ENCODE data around the gene PYGM.

PYGM gene

DNA sequence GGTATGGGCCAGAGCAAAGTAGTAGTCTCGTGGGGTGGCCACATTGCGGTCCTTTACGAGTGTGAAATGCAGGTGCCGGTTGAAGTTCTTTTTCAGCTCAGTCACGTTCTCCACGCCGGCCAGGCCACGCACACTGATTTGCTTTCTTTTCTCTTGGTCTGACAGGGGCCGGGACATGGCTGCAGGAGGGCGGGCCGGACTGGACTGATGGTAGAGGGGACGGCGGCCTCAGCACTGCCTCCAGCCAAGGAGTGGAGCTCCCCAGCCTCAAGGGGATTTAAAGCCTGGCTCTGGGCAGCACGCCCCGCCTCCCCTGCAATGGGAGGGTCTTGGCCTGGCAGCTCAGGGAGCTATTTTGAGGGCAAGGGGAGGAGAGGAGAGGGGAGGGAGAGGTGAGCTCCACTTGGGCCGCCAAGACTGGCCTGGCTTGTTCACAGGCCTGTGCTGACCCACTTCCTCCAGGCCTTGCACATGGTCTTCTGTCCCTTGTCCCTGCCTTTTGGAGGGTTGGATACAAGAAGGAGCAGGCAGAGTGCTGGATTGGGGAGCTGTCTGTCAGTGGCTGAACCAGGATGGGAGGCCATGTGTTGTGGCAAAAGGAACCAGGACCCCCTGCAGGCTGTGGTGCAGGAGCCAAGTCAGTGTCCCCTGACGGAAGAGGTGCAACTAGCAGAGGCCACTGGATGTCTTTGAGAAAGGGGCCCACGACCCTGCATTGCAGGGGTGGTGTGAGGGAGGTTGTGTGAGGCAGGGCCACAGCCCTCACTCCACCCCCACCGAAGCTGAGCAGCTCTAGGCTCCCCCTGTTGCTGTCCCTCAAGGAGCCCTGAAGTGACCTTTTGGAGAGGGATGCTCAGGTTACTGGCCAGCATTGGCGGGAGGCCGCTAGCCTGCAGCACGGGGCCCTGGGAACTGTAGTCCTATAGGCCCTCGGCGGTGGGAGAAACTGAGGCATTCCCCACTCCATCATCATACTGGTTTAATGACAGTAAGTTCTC is at the start of gene PYGM:
TSS of gene PYGM (minus strand) at position 253 of the 998 bp plus-strand sequence. CDS start at position 177, 76 bp downstream.
- peak within 1 kb of the TSS; percentile 6 for H3K4me3 ChIP-seq (ENCODE audit: low read depth, low read length)
- peak; percentile 37 for DNase-seq (ENCODE audit: low read depth)

DNA sequence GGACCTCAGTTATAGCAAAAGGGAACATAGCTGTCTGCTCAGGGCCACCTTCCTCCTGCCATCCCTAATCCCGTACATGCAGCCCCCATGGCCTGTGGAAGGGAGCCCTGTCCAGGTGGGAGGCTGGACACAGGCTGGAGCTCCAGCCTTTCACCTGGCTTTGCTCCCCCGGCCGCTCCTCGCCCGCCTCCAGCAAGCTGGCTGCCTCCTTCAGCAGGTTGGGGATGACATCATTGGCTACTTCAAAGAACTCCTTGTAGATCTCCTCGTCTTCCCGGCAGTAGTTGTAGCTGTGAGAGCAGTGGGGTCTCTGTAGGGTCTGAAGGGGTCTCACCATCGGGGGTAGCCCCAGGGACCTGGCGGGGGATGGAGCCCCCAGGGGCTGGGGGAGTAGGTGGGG is 45.7 kb upstream of the PYGM start:
- no peak overlapping the region for H3K4me3 ChIP-seq (ENCODE audit: low read depth, low read length)
- DNase-seq (ENCODE audit: low read depth) = no peak

DNA sequence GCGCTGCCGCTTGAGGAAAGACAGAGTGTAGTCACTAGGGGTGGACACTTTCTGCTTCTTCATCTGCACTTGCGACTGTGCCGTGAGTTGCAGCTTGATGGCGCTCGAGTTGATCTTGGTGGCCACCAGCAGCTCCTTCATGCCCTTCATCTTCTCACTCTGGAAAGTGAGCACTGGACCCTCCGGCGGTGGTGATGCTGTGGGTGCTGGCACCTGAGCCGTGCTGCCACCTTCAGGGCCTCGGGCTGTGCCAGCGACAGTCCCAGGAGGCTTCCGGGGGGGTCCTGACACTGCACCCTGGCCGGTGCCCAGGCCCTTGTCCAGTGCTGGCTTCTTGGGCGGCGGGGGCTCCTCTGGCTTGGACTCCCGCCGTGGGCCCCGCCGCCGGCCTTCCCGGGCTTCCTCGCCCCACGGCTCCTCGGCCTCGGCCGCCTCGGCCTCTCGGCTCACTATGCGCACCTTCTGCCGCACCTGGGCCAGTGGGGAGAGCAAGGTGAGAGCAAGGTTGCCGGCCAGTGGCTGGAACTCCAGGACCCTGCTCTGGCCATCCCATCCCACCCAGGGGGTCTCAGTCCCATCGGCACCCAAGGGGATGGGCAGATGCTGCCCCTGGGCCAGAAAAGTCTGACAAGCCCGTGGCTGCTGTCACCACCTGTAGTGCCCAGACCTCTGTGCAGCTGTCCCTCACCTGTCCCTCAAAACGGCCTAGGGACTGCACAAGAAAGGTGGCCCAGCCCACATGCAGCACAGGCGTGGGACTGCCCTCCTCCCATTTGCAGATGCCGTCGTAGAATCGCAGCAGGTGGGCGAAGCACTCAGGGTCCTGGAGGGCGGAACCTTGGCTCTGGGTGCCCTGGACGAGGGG is 44.8 kb upstream of the PYGM start:
- no peak overlapping the region for H3K4me3 ChIP-seq (ENCODE audit: low read depth, low read length)
- no peak for DNase-seq (ENCODE audit: low read depth)

DNA sequence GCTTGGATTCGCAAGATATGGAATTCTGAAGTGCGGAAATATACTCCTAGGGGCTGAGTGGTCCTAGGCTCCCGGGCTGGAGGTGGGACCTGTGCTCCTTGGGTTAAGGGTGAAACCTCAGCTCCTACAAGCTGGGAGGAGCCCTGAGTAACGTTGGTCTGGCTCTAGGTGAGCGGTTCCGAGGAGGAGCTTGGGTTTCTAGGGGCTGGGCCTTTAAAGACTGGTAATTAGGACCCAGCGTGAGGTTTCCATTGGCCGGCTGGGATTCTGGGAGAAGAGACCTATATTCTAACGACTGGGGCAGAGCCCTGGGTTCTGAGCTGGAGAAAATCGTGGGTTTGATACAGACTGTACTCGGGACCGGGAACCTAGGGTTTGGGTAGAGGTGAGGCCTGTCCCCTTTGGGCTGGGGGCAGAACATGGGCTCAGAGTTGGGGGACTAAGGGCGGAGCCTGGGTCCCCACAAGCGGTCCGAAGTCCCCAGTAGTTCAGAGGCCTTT is 44.1 kb upstream of the PYGM start:
- no peak for DNase-seq (ENCODE audit: low read depth)
- H3K4me3 ChIP-seq (ENCODE audit: low read depth, low read length) = peak overlapping the region; percentile 76

DNA sequence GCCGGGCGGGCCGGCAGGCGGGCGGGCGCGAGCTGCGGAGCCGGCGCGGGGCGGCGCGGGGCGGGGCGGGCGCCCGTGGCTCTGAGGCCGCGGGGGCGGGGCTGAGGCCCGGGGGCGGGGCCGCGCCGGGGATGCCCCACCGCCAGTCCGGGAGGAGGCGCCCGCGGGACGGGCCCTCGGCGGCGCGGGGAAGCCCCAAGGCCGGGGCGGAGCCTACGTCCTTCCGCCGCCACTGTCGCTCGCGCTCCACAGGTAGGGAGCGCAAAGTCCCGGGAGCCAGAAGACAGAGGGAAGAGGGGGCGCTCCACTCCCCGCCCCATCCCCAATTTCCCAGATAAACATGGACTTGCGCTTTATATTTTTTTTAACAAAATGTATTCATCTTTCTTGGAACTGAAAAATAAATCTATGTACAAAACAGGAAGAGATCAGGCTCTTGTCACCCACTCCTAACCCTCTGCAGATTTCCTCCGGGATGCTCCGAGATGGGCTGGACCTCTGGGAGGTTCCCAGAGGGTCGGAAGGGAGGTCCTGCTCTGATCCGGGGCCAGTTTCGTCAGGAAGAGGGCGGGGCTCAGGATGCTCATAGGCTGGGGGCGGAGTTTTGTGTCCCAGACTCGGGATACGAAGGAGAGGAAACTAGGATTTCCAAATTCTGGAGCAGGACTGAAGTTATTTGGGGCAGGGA is 43.5 kb upstream of the PYGM start, which contains the start of gene MAP4K2:
TSS of gene MAP4K2 (minus strand) at position 57 of the 688 bp plus-strand sequence. CDS start 65 bp downstream, outside the sequence.
- DNase-seq (ENCODE audit: low read depth) = peak; percentile 29
- H3K4me3 ChIP-seq (ENCODE audit: low read depth, low read length) = peak within 1 kb of the TSS; percentile 76

DNA sequence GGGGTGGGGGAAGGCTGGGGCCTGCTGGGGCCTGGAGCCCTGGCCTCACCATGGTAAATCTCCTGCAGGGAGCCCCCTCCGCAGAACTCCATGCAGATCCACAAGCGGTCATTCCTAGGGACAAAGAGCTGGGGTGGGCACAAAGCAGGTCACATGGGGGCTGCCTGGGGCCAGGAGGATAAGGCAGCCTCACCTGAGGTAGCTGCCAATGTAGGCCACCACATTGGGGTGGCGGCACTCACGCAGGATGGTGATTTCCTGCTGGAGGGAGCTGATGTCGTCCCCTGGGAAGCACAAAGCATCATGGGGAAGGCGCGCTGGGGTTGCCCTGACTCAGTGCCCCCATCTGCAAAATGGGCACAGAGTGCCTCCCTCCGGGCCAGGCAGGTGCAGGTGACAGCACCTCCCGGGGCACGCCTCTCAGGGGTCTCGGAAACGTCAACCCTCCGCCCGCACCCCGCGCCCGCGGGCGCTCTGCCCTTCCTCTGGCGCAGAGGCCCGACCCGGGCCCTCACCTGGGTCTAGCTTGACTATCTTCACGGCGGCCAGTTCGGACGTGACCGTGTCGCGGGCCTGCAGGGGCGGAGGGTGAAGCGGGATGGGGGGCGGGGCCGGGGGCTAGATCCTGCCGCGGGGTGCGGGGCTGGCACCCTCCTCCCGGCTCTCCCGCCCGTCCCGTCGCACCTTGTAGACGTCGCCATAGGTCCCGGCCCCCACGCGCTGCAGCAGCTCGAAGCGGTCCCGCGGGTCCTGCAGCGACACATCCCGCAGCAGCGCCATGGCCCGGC is 42.8 kb upstream of the PYGM start:
- no peak for DNase-seq (ENCODE audit: low read depth)
- H3K4me3 ChIP-seq (ENCODE audit: low read depth, low read length) = peak overlapping the region; percentile 76

DNA sequence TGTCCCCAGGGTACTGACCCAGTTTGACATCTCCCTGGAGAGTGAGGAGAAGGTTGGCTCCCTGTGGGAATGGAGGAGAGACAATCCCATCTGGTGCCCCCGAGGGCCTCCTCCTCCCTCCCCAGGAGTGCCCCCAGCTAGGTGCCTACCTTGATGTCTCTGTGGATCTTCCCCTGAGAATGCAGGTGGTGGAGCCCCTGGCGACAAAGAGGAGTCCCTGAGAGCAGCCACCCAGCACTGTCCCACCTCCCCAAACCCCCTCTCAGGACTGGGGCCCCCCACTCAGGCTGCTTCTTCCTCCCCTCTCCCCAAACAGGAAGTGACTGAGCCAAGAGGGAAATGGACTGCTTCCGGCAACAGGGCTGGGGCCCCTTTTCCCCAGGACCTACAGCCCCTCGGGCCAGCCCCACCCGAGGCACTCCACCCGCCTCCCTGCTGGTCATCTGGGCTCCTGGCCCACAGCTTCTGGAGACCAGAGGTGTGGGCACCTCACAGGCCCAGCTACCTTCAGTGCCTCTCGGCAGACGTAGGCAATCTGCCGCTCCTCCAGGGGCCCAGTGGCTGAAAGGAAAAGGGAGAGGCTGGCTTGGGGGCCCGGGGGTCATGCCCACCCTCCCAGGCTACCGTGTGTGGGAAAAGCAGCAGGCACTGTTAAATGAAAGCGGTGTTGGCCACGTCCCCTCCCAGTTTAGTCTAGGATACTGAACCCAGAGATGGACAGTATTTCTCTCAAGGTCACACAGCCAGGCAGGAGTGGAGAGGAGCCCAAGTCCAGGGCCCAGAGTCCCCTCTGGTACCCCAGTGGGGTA is 42.0 kb upstream of the PYGM start:
- DNase-seq (ENCODE audit: low read depth) = no peak
- H3K4me3 ChIP-seq (ENCODE audit: low read depth, low read length) = peak overlapping the region; percentile 76

DNA sequence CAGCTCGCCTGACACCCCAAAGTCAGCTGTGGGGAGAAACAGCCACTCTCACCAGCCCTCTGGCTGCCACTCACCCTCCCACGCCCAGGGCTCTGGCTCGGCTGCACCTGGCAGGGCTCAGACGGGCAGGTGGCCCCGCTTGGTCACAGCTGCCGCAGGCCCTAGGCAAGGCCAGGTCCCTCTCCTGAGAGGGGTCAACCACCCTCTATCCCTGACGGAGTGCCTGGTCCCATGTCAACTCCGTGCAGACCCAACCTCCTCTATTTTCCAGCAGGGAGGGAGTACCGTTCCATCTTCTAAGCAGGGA is 41.3 kb upstream of the PYGM start:
- no peak overlapping the region for H3K4me3 ChIP-seq (ENCODE audit: low read depth, low read length)
- DNase-seq (ENCODE audit: low read depth) = no peak

DNA sequence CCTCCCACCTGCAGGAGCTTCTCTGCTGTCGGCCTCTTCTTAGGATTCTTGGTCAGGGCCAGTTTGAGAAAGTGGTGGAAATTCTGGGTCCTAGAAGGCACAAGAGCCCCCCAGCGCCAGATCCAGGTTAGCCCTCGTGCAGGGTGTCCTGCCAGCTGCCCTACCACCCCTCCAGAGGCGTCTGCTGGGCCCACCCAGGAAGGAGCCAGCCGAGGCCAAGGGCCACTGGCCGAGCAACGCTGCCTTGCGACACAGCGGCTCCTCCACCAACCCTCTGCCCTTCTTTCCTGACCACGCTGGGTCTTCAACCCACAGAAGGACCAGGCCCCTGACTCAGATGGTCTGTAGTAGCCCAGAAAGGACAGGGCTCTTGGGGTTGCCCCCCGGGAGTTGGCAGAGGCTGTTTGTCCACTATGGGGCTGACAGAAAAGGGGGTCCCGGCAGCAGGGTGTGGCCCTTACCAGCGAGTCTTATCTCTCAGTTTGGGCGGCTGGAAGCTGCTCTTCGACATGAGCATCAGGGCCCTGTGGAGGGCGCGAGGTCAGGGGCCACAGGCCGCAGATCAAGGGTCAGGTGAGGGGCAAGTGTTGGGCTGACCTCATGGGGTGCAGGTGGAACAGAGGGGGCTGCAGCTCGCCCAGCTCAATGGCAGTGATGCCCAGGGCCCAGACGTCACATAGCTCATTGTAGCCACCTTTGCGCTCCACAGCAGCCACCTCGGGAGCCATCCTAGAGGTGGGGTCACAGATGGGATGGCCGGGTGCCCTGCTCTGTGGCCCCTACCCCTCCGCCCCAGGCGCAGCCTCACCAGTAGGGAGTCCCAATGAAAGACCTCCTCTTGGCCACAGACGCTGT is 40.8 kb upstream of the PYGM start:
- H3K4me3 ChIP-seq (ENCODE audit: low read depth, low read length) = no peak overlapping the region
- no peak for DNase-seq (ENCODE audit: low read depth)

DNA sequence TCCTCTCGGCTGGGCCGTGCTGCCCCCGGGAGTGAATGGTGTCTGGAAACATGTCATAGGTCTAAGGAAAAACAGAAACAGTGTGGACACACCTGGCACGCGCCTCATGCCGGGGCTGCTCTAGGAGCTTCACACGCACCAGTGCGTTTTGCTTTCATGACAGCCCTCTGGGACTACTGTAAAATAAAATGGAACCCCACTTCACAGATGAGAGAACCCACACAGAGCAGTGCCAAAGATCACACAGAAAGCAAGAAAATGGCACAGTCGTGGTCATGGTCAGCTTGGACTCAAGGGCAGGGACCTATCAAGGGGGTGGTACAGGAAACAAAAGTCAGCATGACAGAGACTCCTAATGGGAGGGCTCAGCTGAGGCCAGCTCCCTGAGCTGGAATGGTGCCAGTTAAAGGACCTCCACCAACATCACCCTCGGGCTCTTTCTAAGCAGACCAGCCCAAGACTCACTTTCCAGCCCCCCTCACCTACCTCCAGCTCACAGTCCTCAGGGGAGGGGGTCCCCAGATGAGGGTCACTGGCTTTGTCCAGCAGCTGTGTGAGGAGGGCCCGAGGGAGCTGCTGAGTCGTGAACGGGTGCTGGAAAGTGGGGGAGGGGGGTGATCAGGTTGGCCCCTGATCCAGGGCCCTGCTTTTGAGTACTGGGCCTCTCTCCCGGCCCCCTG is 40.0 kb upstream of the PYGM start:
- DNase-seq (ENCODE audit: low read depth) = no peak
- H3K4me3 ChIP-seq (ENCODE audit: low read depth, low read length) = no peak overlapping the region

DNA sequence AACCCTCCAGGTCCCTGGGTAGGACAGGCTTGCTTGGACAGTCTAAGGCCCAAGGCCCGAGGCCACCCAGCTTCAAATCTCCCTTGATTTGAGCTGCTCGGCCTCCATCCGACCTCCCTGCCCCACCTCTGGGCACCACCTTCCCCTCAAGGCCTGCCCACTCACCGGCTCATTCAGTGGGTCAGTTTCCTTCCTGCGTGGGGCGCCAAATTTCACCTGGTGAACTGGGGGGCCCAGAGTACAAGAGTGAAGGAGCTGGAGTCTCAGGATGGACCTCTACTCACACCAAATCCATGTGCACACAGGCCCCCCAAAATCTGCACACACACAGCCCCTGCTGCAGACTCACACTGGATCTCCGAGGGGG is 39.5 kb upstream of the PYGM start:
- H3K4me3 ChIP-seq (ENCODE audit: low read depth, low read length) = no peak overlapping the region
- DNase-seq (ENCODE audit: low read depth) = no peak

DNA sequence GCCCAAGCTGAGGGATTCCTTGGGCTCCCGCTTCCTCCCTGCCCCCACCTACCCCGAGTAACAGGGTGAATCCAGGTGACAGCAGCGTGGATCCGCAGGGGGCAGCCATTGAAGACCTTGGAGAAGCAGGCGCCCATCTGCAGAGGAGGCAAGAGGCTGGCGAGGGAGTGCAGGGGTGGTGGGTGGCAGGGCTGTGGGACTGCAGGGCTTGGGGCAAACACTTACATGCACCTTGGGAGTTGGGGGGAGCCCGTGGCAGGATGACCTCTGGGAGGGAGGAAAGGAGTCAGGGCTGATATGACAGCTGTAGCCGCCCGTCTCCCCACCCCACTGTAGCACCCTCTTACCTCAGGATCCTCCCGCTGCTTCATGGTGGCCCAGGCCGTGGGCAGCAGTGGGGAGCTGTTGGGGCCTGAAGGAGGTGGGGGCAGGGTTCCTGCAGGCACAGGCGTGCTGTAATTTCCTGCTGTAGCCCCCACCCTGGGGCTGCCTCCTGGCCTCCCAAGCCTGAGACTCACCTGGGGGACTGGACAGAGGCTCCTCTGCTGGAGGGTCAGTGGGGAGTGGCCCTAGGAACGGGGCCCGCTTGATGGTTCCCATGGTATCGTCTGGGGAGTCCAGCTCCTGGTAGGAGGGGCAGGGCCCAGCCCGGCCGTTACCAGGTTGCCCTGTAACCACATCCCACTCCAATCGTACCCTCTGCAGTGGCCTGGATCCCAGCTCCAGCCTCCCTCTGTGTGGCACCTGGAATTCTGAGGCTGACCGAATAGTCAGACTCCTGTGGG is 37.2 kb upstream of the PYGM start:
- H3K4me3 ChIP-seq (ENCODE audit: low read depth, low read length) = no peak overlapping the region
- no peak for DNase-seq (ENCODE audit: low read depth)

DNA sequence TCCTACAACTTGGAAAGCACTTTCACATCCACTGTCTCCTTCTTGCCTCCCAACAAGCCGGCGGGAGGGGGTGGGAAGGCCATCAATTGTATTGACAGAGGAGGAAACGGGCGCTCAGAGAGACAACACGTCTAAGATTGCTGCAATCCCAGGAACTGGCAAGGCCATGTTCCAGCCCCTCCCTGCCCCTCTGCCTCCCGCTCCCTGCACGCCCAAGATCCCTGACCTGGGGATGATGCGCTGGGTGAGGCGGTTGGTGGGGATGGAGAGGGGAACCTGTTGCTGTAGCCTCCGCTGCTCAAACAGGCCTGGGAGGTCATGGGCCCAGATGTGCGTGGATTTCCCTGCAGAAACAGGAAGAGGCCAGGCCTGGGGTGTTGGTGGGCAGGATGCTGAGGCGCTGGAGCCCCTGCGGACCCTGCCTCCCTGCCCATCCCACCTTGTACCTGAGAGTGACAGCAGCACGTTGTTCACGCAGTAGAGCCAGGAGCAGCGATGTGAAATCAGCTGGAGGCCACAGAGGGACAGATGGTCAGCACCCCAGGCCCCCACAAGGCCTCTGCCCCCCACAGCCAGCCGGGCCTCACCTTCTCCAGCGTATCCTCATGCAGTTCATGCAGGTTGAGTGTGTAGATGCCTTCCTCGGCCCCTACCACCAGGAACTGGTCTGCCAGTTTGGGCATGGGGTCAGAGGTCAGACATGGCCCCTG is 36.4 kb upstream of the PYGM start:
- DNase-seq (ENCODE audit: low read depth) = no peak
- no peak overlapping the region for H3K4me3 ChIP-seq (ENCODE audit: low read depth, low read length)

DNA sequence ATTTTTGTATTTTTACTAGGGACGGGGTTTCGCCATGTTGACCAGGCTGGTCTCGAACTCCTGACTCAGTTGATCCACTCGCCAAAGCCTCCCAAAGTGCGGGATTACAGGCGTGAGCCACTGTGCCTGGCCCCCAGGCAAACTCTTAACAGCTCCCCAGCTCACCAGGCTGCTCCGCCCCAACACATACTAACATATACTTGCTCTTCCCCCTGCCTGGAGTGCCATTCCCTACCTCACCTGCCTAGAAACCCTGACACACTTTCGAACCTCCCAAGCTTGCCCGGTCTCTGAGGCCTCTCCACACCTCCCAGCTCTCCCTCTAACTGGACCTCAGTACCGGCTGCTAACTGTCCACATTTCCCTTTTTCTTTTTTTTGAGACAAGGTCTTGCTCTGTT is 34.8 kb upstream of the PYGM start:
- no peak for DNase-seq (ENCODE audit: low read depth)
- H3K4me3 ChIP-seq (ENCODE audit: low read depth, low read length) = no peak overlapping the region

Measured in skeletal muscle cell (primary cell).